ENCODE results near the gene SH2D2A.

Gene SH2D2A

GRCh38 chr1:156856282-156856785 is 39.7 kb upstream of the SH2D2A start:
- TF ChIP-seq GATA2 (IDR thresholded peaks at IDR 0.05; ENCODE audit: low read depth, low read length): no peak
- TF ChIP-seq GATA3 (IDR thresholded peaks at IDR 0.05; ENCODE audit: low read depth, low read length): no peak

GRCh38 chr1:156854634-156855033 is 38.0 kb upstream of the SH2D2A start:
- TF ChIP-seq GATA2 (IDR thresholded peaks at IDR 0.05; ENCODE audit: low read depth, low read length): no peak
- TF ChIP-seq GATA3 (IDR thresholded peaks at IDR 0.05; ENCODE audit: low read depth, low read length): no peak

GRCh38 chr1:156853761-156854160 is 37.1 kb upstream of the SH2D2A start:
- TF ChIP-seq GATA2 (IDR thresholded peaks at IDR 0.05; ENCODE audit: low read depth, low read length): no peak
- TF ChIP-seq GATA3 (IDR thresholded peaks at IDR 0.05; ENCODE audit: low read depth, low read length): no peak

GRCh38 chr1:156852418-156852874 is 35.8 kb upstream of the SH2D2A start:
- TF ChIP-seq GATA3 (IDR thresholded peaks at IDR 0.05; ENCODE audit: low read depth, low read length): no peak
- TF ChIP-seq GATA2 (IDR thresholded peaks at IDR 0.05; ENCODE audit: low read depth, low read length): peak; percentile 69

- TF ChIP-seq GATA2 (IDR thresholded peaks at IDR 0.05; ENCODE audit: low read depth, low read length) (no peak), GATA3 (IDR thresholded peaks at IDR 0.05; ENCODE audit: low read depth, low read length) (no peak)
Measured at GRCh38 chr1:156851779-156852417, 35.2 kb upstream of the SH2D2A start.

- TF ChIP-seq GATA3 (IDR thresholded peaks at IDR 0.05; ENCODE audit: low read depth, low read length) (no peak), GATA2 (IDR thresholded peaks at IDR 0.05; ENCODE audit: low read depth, low read length) (no peak)
Measured at GRCh38 chr1:156849151-156849496, 32.5 kb upstream of the SH2D2A start.

- TF ChIP-seq GATA2 (IDR thresholded peaks at IDR 0.05; ENCODE audit: low read depth, low read length) (no peak), GATA3 (IDR thresholded peaks at IDR 0.05; ENCODE audit: low read depth, low read length) (no peak)
Measured at GRCh38 chr1:156848461-156849150, 32.0 kb upstream of the SH2D2A start.

- TF ChIP-seq GATA3 (IDR thresholded peaks at IDR 0.05; ENCODE audit: low read depth, low read length) (no peak), GATA2 (IDR thresholded peaks at IDR 0.05; ENCODE audit: low read depth, low read length) (no peak)
Measured at GRCh38 chr1:156847591-156848460, 31.2 kb upstream of the SH2D2A start.

- no peak for TF ChIP-seq GATA3 (IDR thresholded peaks at IDR 0.05; ENCODE audit: low read depth, low read length)
- no peak for TF ChIP-seq GATA2 (IDR thresholded peaks at IDR 0.05; ENCODE audit: low read depth, low read length)
Measured at GRCh38 chr1:156846643-156847042, 30.0 kb upstream of the SH2D2A start.

GRCh38 chr1:156845953-156846545 is 29.4 kb upstream of the SH2D2A start:
- TF ChIP-seq GATA2 (IDR thresholded peaks at IDR 0.05; ENCODE audit: low read depth, low read length): no peak
- TF ChIP-seq GATA3 (IDR thresholded peaks at IDR 0.05; ENCODE audit: low read depth, low read length): no peak

GRCh38 chr1:156845055-156845952 is 28.7 kb upstream of the SH2D2A start:
- TF ChIP-seq GATA2 (IDR thresholded peaks at IDR 0.05; ENCODE audit: low read depth, low read length) (no peak), GATA3 (IDR thresholded peaks at IDR 0.05; ENCODE audit: low read depth, low read length) (no peak)

- TF ChIP-seq GATA2 (IDR thresholded peaks at IDR 0.05; ENCODE audit: low read depth, low read length): no peak
- no peak for TF ChIP-seq GATA3 (IDR thresholded peaks at IDR 0.05; ENCODE audit: low read depth, low read length)
Measured at GRCh38 chr1:156844638-156845037, 28.0 kb upstream of the SH2D2A start.

GRCh38 chr1:156844102-156844501 is 27.5 kb upstream of the SH2D2A start:
- TF ChIP-seq GATA2 (IDR thresholded peaks at IDR 0.05; ENCODE audit: low read depth, low read length): no peak
- TF ChIP-seq GATA3 (IDR thresholded peaks at IDR 0.05; ENCODE audit: low read depth, low read length): no peak
